Karpas-422 (cell line): ENCODE data around the gene DHRS7B. TPM values are rescaled to one million over a fixed set of nuclear protein-coding genes. Genes with fewer than 3 reads are reported as not detected.

Experiments used
- DNase-seq: peaks from one replicate; pipeline ENCODE4 v3.0.0-alpha.2; 2015
- H2AFZ ChIP-seq: fragments of 200-600 bp; sonication (generic); 2 replicates; pipeline ENCODE4 v1.6.1; 2014; ENCODE audit warnings: antibody characterized with exemption, low read length, mixed read lengths
- H3K27ac ChIP-seq: fragments of 200-600 bp; sonication (generic); 2 replicates; pipeline ENCODE4 v1.5.1; 2014; ENCODE audit warnings: mild to moderate bottlenecking, low read length, moderate library complexity
- H3K27me3 ChIP-seq: fragments of 200-600 bp; sonication (generic); 2 replicates; pipeline ENCODE4 v1.6.1; 2014; ENCODE audit warnings: low read length, mixed read lengths
- H3K36me3 ChIP-seq: fragments of 200-600 bp; sonication (generic); 2 replicates; pipeline ENCODE4 v1.6.1; 2014; ENCODE audit warnings: low read length, mixed read lengths; ENCODE audit not compliant: insufficient read depth
- H3K4me1 ChIP-seq: fragments of 200-600 bp; sonication (generic); 2 replicates; pipeline ENCODE4 v1.6.1; 2014; ENCODE audit warnings: mild to moderate bottlenecking, low read length, mixed read lengths
- H3K4me2 ChIP-seq: fragments of 200-600 bp; sonication (generic); 2 replicates; pipeline ENCODE4 v1.6.1; 2014; ENCODE audit warnings: low read length, low read depth, mild to moderate bottlenecking; ENCODE audit not compliant: poor library complexity, severe bottlenecking
- H3K4me3 ChIP-seq: fragments of 200-600 bp; sonication (generic); 2 replicates; pipeline ENCODE4 v1.5.1; 2014; ENCODE audit warnings: mild to moderate bottlenecking, antibody characterized with exemption, low read length, mixed read lengths
- H3K79me2 ChIP-seq: fragments of 200-600 bp; sonication (generic); 2 replicates; pipeline ENCODE4 v1.6.1; 2014; ENCODE audit warnings: mild to moderate bottlenecking, low read length, mixed read lengths
- H3K9ac ChIP-seq: fragments of 200-600 bp; sonication (generic); 2 replicates; pipeline ENCODE4 v1.6.0; 2014; ENCODE audit warnings: low read length
- H3K9me2 ChIP-seq: fragments of 200-600 bp; sonication (generic), shearing (Covaris generic); replicated peaks from 2 replicates; pipeline ENCODE4 v1.6.0; 2014; ENCODE audit warnings: mild to moderate bottlenecking, low read length, moderate library complexity; ENCODE audit not compliant: insufficient read depth
- H3K9me3 ChIP-seq: fragments of 300-700, 200-600 bp; sonication (generic); 2 replicates; pipeline ENCODE4 v1.6.1; 2014; ENCODE audit warnings: low read length, mixed read lengths
- H4K20me1 ChIP-seq: fragments of 200-600 bp; sonication (generic); 2 replicates; pipeline ENCODE4 v1.6.1; 2014; ENCODE audit warnings: mild to moderate bottlenecking, antibody characterized with exemption, low read length, low read depth; ENCODE audit not compliant: insufficient read depth
- total RNA-seq: library from RNA; depleted of rRNA; stranded (reverse); fragments of >200 nt; shearing (Covaris generic); gene quantifications from 2 replicates; pipeline ENCODE4 v1.2.3, GENCODE V29; 2014; ENCODE audit warnings: low replicate concordance

Gene DHRS7B
- total RNA-seq, 1 experiment from 2014 or later: 2.2 TPM

DNA sequence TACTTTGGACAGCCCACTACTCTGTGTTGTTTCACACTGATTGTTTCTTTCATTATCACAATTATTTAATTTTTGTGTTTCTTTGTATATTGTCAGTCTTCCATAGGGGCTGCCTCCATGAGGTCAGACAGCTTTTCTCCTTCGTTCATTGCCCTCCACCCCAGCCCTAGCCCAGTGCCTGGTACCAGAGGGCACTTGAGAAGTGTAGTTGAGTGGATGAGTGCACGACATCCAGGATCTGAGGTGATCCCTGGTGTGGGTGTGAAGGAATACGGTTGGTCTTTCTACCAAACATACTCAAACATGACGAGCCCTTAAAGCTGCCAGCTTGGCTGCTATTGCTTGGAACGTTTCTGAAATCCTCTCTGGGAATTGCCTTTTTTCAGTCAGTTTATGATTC lies 37.9 kb downstream of the DHRS7B start:
- Histone ChIP-seq H3K4me2 (no peak overlapping the region), H3K27ac (no peak overlapping the region), H3K4me1 (no peaks in the 10 kb centered on the region), H3K9me2 (no peaks in the 10 kb centered on the region), H3K36me3 (no peaks in the 10 kb centered on the region), H3K79me2 (no peaks in the 10 kb centered on the region), H3K9ac (no peak overlapping the region), H3K27me3 (no peaks in the 10 kb centered on the region), H3K4me3 (no peak overlapping the region), H4K20me1 (peaks cover 4% of the 10 kb centered on the region; the same call in 1 of the 2 replicates), H2AFZ (no peak overlapping the region), H3K9me3 (no peaks in the 10 kb centered on the region)
- DNase-seq: no peak

DNA sequence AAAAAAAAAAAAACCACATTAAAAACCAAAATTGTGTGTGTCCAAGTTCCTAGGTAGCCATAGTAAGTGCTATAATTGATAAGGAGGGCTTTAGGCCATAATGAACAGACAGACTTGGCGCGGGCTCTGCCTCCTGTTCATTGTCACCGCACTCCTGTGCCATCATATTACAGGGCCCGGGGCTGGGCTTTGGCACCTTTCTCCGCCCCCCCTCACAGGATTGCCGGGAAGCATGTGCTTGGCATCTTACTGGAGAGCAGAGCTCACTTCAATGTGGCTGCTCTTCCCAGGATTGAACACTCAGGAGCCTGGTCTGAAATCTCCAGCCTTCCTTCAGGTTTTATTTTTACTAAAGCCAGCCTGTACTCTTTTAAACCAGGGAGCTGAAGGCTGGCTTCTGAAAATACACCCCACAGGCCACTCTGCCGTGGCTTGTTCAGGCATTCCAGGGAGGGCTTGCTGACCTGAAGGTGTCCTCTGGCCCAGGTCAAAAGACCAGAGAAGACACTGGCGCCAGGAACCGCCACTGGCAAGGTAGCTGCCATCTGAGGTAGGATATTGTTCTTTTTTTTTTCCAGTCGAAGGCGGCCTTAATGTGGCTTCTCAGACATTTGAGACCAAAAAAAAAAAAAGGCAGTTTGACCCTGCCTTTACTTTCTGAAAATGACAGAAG lies 39.3 kb downstream of the DHRS7B start:
- H3K9ac ChIP-seq: no peak overlapping the region

DNA sequence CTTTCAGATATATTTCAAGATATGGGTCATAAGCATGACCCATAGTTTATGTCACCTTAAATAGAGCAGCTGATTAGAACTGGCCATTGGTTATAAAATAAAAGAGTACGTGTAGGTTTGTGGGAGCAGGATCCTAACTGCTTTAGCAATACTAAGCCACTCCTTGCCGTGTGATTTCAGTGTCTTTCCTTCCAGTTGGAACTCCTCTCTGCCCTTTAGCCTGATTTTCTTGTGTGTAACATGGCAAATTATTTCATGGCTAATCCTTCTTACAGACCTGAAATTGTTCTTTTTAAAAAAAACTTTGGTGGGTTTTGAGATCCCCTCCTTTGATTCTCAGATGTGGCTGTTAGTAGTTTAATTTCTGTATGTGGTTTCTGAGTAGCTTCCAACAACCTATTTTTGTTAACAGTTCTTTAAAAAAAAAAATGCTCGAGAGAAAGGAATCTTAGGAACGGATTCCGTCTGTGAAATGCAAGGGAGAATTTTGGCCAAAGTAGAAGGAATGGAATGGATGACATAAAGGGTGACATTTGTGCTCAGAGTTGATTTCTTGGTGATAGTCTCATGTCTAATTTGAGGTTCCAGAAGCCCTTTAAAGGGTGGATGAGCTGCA lies 39.9 kb downstream of the DHRS7B start:
- H3K4me1 ChIP-seq: no peaks in the 10 kb centered on the region
- no peak overlapping the region for H3K4me3 ChIP-seq
- H3K9ac ChIP-seq: no peak overlapping the region
- no peaks in the 10 kb centered on the region for H3K79me2 ChIP-seq
- no peaks in the 10 kb centered on the region for H3K27me3 ChIP-seq
- H3K4me2 ChIP-seq: no peak overlapping the region
- no peak overlapping the region for H3K27ac ChIP-seq
- H4K20me1 ChIP-seq: peaks cover 9% of the 10 kb centered on the region; the same call in 1 of the 2 replicates
- no peak for DNase-seq
- no peaks in the 10 kb centered on the region for H3K36me3 ChIP-seq
- no peak overlapping the region for H2AFZ ChIP-seq
- H3K9me3 ChIP-seq: no peaks in the 10 kb centered on the region
- no peaks in the 10 kb centered on the region for H3K9me2 ChIP-seq

More for the DNA sequence above, 39.3 kb downstream of the DHRS7B start:
- Histone ChIP-seq H3K4me1 (no peaks in the 10 kb centered on the region), H2AFZ (no peak overlapping the region), H3K9me2 (no peaks in the 10 kb centered on the region), H3K4me3 (no peak overlapping the region), H4K20me1 (peaks cover 9% of the 10 kb centered on the region; the same call in 1 of the 2 replicates), H3K36me3 (no peaks in the 10 kb centered on the region), H3K79me2 (no peaks in the 10 kb centered on the region), H3K27ac (no peak overlapping the region), H3K9me3 (no peaks in the 10 kb centered on the region), H3K4me2 (no peak overlapping the region), H3K27me3 (no peaks in the 10 kb centered on the region)
- no peak for DNase-seq

DNA sequence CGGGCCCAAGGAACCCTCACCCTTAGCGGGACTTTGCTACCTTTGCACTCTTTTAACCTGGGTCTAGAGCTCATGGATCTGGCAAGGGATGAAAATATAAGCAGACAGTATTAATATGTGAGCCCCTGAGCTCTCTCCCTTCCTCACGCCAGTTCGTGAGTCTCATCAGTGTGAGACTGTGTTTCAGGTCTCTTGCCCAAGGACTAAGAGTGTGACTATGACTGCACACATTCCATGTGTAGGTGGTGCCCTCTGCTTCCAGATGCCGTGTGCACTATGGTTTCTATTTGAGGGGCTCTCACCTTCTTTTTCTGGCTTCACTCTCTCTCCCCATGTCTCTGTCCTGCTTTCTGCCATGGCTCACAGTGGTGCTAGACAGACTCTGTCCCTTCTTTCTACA lies 40.5 kb downstream of the DHRS7B start:
- H3K4me1 ChIP-seq: no peaks in the 10 kb centered on the region
- H3K36me3 ChIP-seq: no peaks in the 10 kb centered on the region

DNA sequence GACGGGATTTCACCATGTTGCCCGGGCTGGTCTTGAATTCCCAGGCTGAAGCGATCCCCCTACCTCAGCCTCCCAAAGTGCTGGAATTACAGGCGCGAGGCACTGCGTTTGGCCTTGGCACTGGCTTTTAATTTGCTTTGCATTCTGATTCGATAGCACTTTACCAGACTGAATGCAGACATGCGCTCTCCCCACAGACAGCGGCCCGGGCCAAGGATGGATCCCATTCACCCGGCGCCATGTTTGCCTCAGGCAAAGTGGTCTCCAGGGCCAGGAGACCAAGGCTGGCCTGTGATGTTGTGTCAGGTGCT lies 41.7 kb downstream of the DHRS7B start:
- no peak overlapping the region for H3K4me3 ChIP-seq
- H3K9me2 ChIP-seq: no peaks in the 10 kb centered on the region
- no peaks in the 10 kb centered on the region for H3K27me3 ChIP-seq
- no peak overlapping the region for H3K4me2 ChIP-seq
- H3K27ac ChIP-seq: no peak overlapping the region
- DNase-seq: no peak
- H3K79me2 ChIP-seq: no peaks in the 10 kb centered on the region
- no peaks in the 10 kb centered on the region for H3K4me1 ChIP-seq
- H4K20me1 ChIP-seq: peaks cover 9% of the 10 kb centered on the region; the same call in 1 of the 2 replicates
- H2AFZ ChIP-seq: no peak overlapping the region
- H3K9ac ChIP-seq: no peak overlapping the region
- no peaks in the 10 kb centered on the region for H3K9me3 ChIP-seq
- no peaks in the 10 kb centered on the region for H3K36me3 ChIP-seq

More for the DNA sequence above, 40.5 kb downstream of the DHRS7B start:
- no peak overlapping the region for H3K4me3 ChIP-seq
- no peaks in the 10 kb centered on the region for H3K9me2 ChIP-seq
- H3K9me3 ChIP-seq: no peaks in the 10 kb centered on the region
- H3K27ac ChIP-seq: no peak overlapping the region
- H3K9ac ChIP-seq: no peak overlapping the region
- no peak overlapping the region for H3K4me2 ChIP-seq
- peaks cover 9% of the 10 kb centered on the region; the same call in 1 of the 2 replicates for H4K20me1 ChIP-seq
- no peaks in the 10 kb centered on the region for H3K27me3 ChIP-seq
- no peak for DNase-seq
- no peak overlapping the region for H2AFZ ChIP-seq
- H3K79me2 ChIP-seq: no peaks in the 10 kb centered on the region

DNA sequence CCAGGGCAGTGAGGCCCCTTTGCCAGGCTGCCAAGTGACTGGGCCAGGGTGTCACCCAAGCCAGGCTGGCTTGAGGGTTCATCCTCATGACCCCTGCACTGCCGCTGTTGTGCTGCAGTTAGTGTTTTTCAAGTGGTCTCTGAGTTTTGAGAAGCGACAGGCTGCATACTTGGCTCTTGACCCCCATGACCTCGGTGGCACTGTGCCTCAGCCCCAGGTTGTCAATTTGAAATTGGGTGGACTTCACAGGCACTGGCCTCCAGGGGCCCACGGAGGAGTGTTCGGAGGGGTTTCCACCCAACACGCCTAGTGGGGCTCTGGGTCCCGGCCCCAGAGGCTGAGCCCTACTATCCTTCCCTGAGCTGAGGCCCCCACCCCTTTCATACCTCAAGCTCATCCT lies 42.7 kb downstream of the DHRS7B start:
- Histone ChIP-seq H2AFZ (no peak overlapping the region), H3K27me3 (no peaks in the 10 kb centered on the region), H3K9ac (no peak overlapping the region), H3K27ac (no peak overlapping the region), H3K79me2 (no peaks in the 10 kb centered on the region), H4K20me1 (peaks cover 9% of the 10 kb centered on the region; the same call in 1 of the 2 replicates), H3K9me2 (no peaks in the 10 kb centered on the region), H3K9me3 (no peaks in the 10 kb centered on the region), H3K36me3 (no peaks in the 10 kb centered on the region), H3K4me1 (no peaks in the 10 kb centered on the region), H3K4me2 (no peak overlapping the region), H3K4me3 (no peak overlapping the region)
- DNase-seq: no peak

DNA sequence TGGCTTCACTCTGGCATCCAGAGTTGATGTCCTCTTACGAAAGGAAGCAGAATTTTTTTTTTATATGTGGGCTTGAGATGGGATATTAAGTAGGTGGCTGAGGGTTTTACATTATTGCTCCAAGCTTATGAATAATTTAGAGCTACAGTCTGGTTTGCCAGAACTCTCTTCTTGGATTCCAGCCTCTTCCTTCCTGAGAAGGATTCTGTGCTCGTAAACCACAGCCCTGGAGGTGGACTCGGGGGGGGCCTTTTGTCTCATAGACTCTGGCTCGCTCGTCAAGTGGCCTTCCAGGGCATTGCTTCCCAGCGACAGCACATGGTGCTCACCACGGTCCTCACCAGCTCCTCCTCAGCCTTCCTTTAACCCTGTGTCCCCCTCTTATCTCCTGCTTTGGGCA lies 44.0 kb downstream of the DHRS7B start:
- H3K9me3 ChIP-seq: no peaks in the 10 kb centered on the region
- no peaks in the 10 kb centered on the region for H3K4me1 ChIP-seq
- no peaks in the 10 kb centered on the region for H3K27me3 ChIP-seq
- H3K4me2 ChIP-seq: no peak overlapping the region
- peaks cover 9% of the 10 kb centered on the region; the same call in 1 of the 2 replicates for H4K20me1 ChIP-seq
- no peak overlapping the region for H3K9ac ChIP-seq
- DNase-seq: no peak
- H3K4me3 ChIP-seq: no peak overlapping the region
- H3K27ac ChIP-seq: no peak overlapping the region
- H3K36me3 ChIP-seq: no peaks in the 10 kb centered on the region
- H3K79me2 ChIP-seq: no peaks in the 10 kb centered on the region
- H3K9me2 ChIP-seq: no peaks in the 10 kb centered on the region
- no peak overlapping the region for H2AFZ ChIP-seq

DNA sequence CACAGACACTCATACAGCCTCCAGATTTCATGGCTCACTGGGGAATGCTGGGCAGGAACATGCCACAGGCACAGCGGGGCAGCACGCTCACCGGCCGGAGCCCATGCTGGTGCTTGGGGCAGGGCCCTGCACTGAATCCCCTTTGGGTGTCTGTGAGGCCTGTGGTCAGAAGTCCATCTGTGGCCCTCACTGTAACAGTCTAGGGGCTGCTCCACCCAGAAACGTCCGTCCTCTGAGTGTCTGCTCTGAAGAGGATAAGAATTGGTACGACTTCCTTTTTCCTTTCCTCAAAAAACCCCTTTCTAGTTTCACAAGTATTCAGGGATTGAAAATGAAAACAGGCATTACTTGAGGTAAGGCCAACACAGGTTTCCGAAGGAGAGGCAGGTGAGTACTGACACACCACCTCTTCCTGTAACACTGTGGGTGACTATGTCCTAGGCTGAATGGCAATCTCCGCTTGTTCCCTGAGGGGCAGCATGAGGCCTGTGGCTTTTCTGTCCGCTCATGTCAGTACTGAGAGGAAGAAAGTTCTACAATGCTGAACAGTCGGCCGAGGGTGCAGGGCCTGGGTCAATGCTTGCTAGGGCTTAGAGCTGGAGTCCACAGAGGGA lies 44.7 kb downstream of the DHRS7B start:
- no peak for DNase-seq
- Histone ChIP-seq H3K36me3 (no peaks in the 10 kb centered on the region), H3K9ac (no peak overlapping the region), H4K20me1 (peaks cover 9% of the 10 kb centered on the region; the same call in 1 of the 2 replicates), H3K4me1 (no peaks in the 10 kb centered on the region), H2AFZ (no peak overlapping the region), H3K4me2 (no peak overlapping the region), H3K79me2 (no peaks in the 10 kb centered on the region), H3K9me3 (no peaks in the 10 kb centered on the region), H3K27ac (no peak overlapping the region), H3K9me2 (no peaks in the 10 kb centered on the region), H3K27me3 (no peaks in the 10 kb centered on the region), H3K4me3 (no peak overlapping the region)
